Effector memory CD4-positive, alpha-beta T cell (primary cell): ENCODE data around the gene CCDC92B.

Source experiments
- DNase-seq, 3 donors: peaks; one replicate each; pipeline ENCODE4 v3.0.0-alpha.2; 2020
- H3K27ac ChIP-seq: 2 replicates; pipeline ENCODE4 v1.7.0; 2013; ENCODE audit warnings: mild to moderate bottlenecking, low read length, moderate library complexity; ENCODE audit not compliant: insufficient read depth, poor library complexity, severe bottlenecking
- H3K27me3 ChIP-seq: replicated peaks from 2 replicates; pipeline ENCODE4 v1.7.0; 2013; ENCODE audit warnings: mild to moderate bottlenecking, low read length; ENCODE audit not compliant: insufficient read depth, control insufficient read depth, poor library complexity, severe bottlenecking
- H3K36me3 ChIP-seq: 2 replicates; pipeline ENCODE4 v1.7.0; 2013; ENCODE audit warnings: mild to moderate bottlenecking, low read length, moderate library complexity; ENCODE audit not compliant: control insufficient read depth, insufficient read depth
- H3K4me1 ChIP-seq: 2 replicates; pipeline ENCODE4 v1.7.0; 2013; ENCODE audit warnings: low read length, mild to moderate bottlenecking; ENCODE audit not compliant: control insufficient read depth, insufficient read depth, poor library complexity, severe bottlenecking
- H3K4me3 ChIP-seq: 2 replicates; pipeline ENCODE4 v1.7.0; 2013; ENCODE audit warnings: low read length, low read depth, mild to moderate bottlenecking; ENCODE audit not compliant: insufficient read depth, poor library complexity, severe bottlenecking
- H3K9me3 ChIP-seq: 2 replicates; pipeline ENCODE4 v1.7.0; 2013; ENCODE audit warnings: mild to moderate bottlenecking, low read length, moderate library complexity; ENCODE audit not compliant: control insufficient read depth
- total RNA-seq, 3 donors: gene quantifications; one replicate each; lab custom pipeline; 2026; lab: John Stamatoyannopoulos, UW

The CCDC92B gene
- 0 to 1.2 (median 0) reads per million in 3 donors for total RNA-seq

GRCh38 chr17:2749058-2749783 is at the start of gene CCDC92B:
TSS of gene CCDC92B (minus strand) at chr17:2749652. CDS start at chr17:2735145, 14,507 bp downstream.
- Histone ChIP-seq H3K27ac (no peak within 1 kb of the TSS), H3K27me3 (peaks cover 15% of the 10 kb centered on the region), H3K9me3 (no peaks in the 10 kb centered on the region), H3K36me3 (no peaks in the 10 kb centered on the region), H3K4me1 (peaks cover 5% of the 10 kb centered on the region), H3K4me3 (no peak within 1 kb of the TSS)
- no peak for DNase-seq

- H3K9me3 ChIP-seq: no peaks in the 10 kb centered on the region
- peaks cover 44% of the 10 kb centered on the region for H3K4me1 ChIP-seq
- no peak overlapping the region for H3K27ac ChIP-seq
- peaks cover 22% of the 10 kb centered on the region for H3K36me3 ChIP-seq
- no peak overlapping the region for H3K4me3 ChIP-seq
- no peak for DNase-seq
- H3K27me3 ChIP-seq: no peaks in the 10 kb centered on the region
Measured at GRCh38 chr17:2798678-2799077, 49.2 kb upstream of the CCDC92B start.

DNA sequence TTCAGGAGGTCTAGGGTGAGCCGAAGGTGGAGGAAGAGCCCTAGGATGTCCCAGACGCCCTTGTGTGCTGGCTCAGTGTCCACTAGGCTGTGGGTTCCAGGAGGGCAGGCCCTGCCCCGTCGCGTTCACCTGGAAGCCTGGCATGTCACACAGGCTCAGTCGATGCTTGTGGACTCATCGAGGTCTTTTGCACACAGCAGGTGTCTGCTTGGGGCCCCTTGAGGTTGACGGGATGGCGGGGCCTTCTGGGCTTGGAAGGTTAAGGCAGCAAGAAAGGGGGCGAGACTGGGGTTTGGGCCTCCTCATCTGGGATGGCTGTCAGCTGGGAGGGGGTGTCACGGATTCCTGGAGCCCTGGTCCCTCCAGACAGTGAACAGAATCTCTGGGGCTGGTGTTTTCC is 48.7 kb upstream of the CCDC92B start:
- no peaks in the 10 kb centered on the region for H3K9me3 ChIP-seq
- H3K27me3 ChIP-seq: no peaks in the 10 kb centered on the region
- peak overlapping the region; percentile 25 for H3K27ac ChIP-seq
- H3K4me3 ChIP-seq: peak overlapping the region; percentile 12
- peaks cover 49% of the 10 kb centered on the region for H3K4me1 ChIP-seq
- DNase-seq: no peak
- H3K36me3 ChIP-seq: peaks cover 22% of the 10 kb centered on the region

GRCh38 chr17:2797637-2798036 is 48.2 kb upstream of the CCDC92B start:
- Histone ChIP-seq H3K4me1 (peaks cover 53% of the 10 kb centered on the region), H3K27ac (peak overlapping the region; percentile 25), H3K9me3 (no peaks in the 10 kb centered on the region), H3K36me3 (peaks cover 17% of the 10 kb centered on the region), H3K27me3 (no peaks in the 10 kb centered on the region), H3K4me3 (peak overlapping the region; percentile 78)
- no peak for DNase-seq

- Histone ChIP-seq H3K27ac (peak overlapping the region; percentile 50), H3K4me3 (peak overlapping the region; percentile 78), H3K4me1 (peaks cover 57% of the 10 kb centered on the region), H3K27me3 (no peaks in the 10 kb centered on the region), H3K9me3 (no peaks in the 10 kb centered on the region), H3K36me3 (peaks cover 15% of the 10 kb centered on the region)
- DNase-seq: no peak
Measured at GRCh38 chr17:2797226-2797625, 47.8 kb upstream of the CCDC92B start.

GRCh38 chr17:2796164-2797125 is 47.0 kb upstream of the CCDC92B start, which contains the start of gene RAP1GAP2:
TSS of gene RAP1GAP2 (plus strand) at chr17:2796438. CDS start at chr17:2796528, 90 bp downstream.
- DNase-seq: peak; percentile 69 to 74 (median 71)
- Histone ChIP-seq H3K36me3 (peaks cover 7% of the 10 kb centered on the region), H3K9me3 (no peaks in the 10 kb centered on the region), H3K27me3 (no peaks in the 10 kb centered on the region), H3K27ac (peak within 1 kb of the TSS; percentile 50), H3K4me1 (peaks cover 65% of the 10 kb centered on the region), H3K4me3 (peak within 1 kb of the TSS; percentile 78)

DNA sequence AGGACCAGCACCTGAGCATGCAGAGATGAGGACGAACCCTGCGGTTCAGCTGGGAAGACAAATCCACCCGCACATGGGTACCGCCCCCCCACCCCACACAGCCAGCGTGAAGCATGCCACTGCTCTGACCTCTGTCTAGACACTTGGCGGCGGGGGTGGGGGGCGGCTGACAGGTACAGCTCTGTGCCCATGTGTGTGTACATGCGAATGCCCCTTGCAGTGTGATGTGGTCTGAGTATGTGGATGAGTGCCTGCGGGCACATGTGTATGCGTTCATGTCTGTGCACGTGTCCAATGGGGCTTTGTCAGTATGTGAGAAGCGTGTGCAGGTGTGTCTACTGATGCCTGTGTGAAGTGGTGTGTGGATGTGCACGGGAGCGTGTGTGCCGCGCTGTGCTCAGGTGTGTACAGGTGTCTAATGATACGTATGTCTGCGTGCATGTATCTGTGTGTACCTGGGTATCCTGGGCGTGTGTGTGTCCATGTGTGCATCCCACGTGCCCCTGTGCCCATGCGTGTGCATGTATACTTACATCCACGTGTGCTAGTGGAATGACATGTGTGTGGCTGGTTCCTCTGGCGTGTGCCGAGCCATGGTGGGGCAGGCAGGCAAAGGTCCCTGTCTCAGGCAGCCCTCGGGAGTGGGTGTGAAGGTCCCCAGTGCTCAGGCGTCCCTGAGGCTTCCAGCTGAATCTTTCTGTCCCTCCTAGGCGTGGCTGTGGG is 46.1 kb upstream of the CCDC92B start:
- Histone ChIP-seq H3K27me3 (no peaks in the 10 kb centered on the region), H3K4me3 (peak overlapping the region; percentile 78)

DNA sequence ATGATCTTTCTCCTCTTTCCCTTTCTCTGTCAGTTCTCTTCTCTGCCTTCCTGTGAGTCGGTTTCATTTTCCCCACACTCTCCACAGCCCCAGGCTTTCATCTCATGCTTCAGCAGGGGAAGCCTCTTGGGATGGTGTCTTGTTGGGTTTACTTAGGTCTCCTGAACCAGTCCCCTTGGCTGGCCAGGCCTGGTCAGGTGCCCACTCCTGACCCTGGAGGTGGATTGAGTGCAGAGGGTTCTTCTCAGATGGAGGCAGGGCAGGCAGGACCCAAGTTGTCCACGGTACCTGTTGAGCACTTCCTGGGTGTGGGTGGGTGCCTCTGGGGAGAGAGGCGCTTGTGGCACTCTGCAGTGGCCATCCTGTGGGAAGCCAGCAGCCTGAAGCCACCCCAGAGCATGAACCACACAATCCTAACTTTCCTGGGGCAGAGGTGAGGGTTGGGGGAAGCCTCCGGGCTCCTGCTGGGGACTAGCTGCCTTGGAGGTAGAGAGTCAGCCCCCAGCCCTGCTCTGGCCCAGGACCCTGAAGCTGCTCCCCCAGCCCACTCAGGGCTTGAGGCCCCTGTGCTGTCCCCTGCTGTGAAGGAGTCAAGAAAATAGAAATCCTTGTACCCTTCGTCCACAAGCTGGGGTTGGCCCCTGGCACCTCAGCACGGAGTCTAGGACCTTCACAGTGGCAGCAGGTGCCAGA is 44.8 kb upstream of the CCDC92B start:
- no peaks in the 10 kb centered on the region for H3K36me3 ChIP-seq
- H3K27ac ChIP-seq: peak overlapping the region; percentile 23
- H3K27me3 ChIP-seq: no peaks in the 10 kb centered on the region
- peak overlapping the region; percentile 49 for H3K4me3 ChIP-seq
- H3K9me3 ChIP-seq: no peaks in the 10 kb centered on the region
- H3K4me1 ChIP-seq: peaks cover 67% of the 10 kb centered on the region
- no peak for DNase-seq

More for the DNA sequence above, 46.1 kb upstream of the CCDC92B start:
- peak in 2 of 3 donors; percentile 17 to 24 for DNase-seq
- Histone ChIP-seq H3K4me1 (peaks cover 73% of the 10 kb centered on the region), H3K36me3 (peaks cover 7% of the 10 kb centered on the region), H3K9me3 (no peaks in the 10 kb centered on the region), H3K27ac (peak overlapping the region; percentile 50)
